ENCODE measurements around the gene MID1.

DNA sequence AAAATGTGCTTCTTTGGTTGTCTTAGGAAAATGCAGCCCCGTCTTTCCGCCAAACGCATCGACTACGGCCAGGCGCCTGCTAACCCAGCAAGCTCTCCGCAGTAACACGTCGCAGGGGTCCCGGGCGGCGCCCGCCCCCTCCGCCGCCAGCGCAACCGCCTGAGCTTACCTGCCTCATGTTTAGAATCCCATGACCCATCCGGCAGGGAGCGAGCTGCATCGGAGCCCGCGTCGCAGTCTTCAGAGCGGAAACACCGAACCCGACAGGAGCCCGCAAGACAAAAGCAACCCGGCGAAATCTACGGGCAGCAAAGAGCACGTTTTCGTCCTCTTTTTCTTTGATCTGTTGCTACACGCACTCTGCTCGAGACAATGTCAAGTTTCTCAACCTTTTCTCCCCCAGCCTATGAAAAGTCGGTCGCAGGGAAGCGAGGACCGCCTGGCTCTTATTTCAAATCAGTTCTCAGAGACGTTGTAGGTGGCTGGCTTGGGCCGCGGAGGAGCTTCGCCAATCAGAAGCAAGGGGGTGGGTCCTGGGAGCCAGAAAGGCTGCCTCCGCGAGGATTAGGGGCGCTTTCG is at the start of gene MID1:
- TF ChIP-seq, protein P1, sequence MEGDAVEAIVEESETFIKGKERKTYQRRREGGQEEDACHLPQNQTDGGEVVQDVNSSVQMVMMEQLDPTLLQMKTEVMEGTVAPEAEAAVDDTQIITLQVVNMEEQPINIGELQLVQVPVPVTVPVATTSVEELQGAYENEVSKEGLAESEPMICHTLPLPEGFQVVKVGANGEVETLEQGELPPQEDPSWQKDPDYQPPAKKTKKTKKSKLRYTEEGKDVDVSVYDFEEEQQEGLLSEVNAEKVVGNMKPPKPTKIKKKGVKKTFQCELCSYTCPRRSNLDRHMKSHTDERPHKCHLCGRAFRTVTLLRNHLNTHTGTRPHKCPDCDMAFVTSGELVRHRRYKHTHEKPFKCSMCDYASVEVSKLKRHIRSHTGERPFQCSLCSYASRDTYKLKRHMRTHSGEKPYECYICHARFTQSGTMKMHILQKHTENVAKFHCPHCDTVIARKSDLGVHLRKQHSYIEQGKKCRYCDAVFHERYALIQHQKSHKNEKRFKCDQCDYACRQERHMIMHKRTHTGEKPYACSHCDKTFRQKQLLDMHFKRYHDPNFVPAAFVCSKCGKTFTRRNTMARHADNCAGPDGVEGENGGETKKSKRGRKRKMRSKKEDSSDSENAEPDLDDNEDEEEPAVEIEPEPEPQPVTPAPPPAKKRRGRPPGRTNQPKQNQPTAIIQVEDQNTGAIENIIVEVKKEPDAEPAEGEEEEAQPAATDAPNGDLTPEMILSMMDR (IDR thresholded peaks at IDR 0.05 in 4 of 5, conservative IDR thresholded peaks at IDR 0.05 in 1 of 5) = no peak
- no peak for TF ChIP-seq POLR2A (IDR thresholded peaks at IDR 0.05)

Data from gastrocnemius medialis (tissue), 4 donors.